Measurements from ENCODE around the gene NFRKB. TPM values are rescaled to one million over a fixed set of nuclear protein-coding genes. Genes with fewer than 3 reads are reported as not detected.

Gene NFRKB
- polyA plus RNA-seq, 1 donor (not counting 4 experiments of a cell fraction or from before 2014, with no cell fraction given), result 14.4 TPM

DNA sequence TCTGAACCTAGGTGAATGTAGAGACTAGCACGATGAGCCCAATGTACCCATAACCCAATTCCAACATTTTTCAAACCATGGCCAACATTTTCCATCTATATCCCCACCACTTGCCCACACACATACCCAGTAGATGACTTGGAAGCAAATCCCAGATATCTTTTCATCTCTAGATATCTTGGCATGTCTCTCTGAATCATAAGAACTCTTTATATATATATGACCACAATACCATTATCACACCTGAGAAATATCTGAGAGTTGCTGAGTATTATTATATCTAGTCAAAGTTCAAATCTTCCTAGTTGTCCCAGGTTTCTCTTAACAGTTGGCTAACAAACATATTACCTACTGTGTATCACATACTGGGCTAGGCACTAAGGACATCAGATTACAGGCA, 37.9 kb upstream of the NFRKB start:
- Histone ChIP-seq H3K9me3 (ENCODE audit: control insufficient read depth, low read depth, low read length) (no peaks in the 10 kb centered on the region), H3K27me3 (ENCODE audit: control insufficient read depth, extremely low read depth, insufficient read depth, low read length) (no peaks in the 10 kb centered on the region), H3K4me1 (ENCODE audit: control insufficient read depth, extremely low read depth, insufficient read depth, low read length) (peaks cover 24% of the 10 kb centered on the region), H4K20me1 (ENCODE audit: control insufficient read depth, extremely low read depth, insufficient read depth, low read length) (no peaks in the 10 kb centered on the region), H3K4me2 (ENCODE audit: control insufficient read depth, extremely low read depth, insufficient read depth, low read depth, low read length) (no peak overlapping the region), H3K9me1 (ENCODE audit: control insufficient read depth, extremely low read depth, insufficient read depth, low read length) (no peaks in the 10 kb centered on the region), H3K79me2 (ENCODE audit: control insufficient read depth, insufficient read depth, low read length) (no peaks in the 10 kb centered on the region), H3K36me3 (ENCODE audit: control insufficient read depth in 2 of 2, extremely low read depth in 1 of 2, insufficient read depth in 2 of 2, low read length in 2 of 2) (peaks cover 3 to 9% of the 10 kb centered on the region in 2 experiments), H3K4me3 (ENCODE audit: control insufficient read depth in 2 of 3, extremely low read depth in 1 of 3, insufficient read depth in 2 of 3, low read depth in 1 of 3, low read length in 3 of 3) (no peak overlapping the region), H2AFZ (ENCODE audit: control insufficient read depth, low read length) (no peak overlapping the region), H3K27ac (ENCODE audit: control insufficient read depth, insufficient read depth, low read length) (no peak overlapping the region), H3K9ac (ENCODE audit: control insufficient read depth, extremely low read depth, insufficient read depth, low read length) (no peak overlapping the region)
- TF ChIP-seq EZH2 (IDR thresholded peaks at IDR 0.05; ENCODE audit: low read length), result no peak
- TF ChIP-seq CTCF (optimal IDR thresholded peaks at IDR 0.05 in 1 of 3, IDR thresholded peaks at IDR 0.05 in 1 of 3, conservative IDR thresholded peaks at IDR 0.05 in 1 of 3; ENCODE audit: extremely low read depth in 1 of 3, insufficient read depth in 2 of 3, low read length in 3 of 3), result no peak
- dilution Hi-C loops (cut with MboI; ENCODE audit: extremely low pct_ligation_motif_present, low sequenced_read_pairs), result loop anchor here (25.0 kb wide), 1 partner anchor 204 kb away; no protein-coding TSS in a partner anchor
- DNase-seq (ENCODE audit: low read depth, low spot score), result no peak
- no peak for FAIRE-seq

DNA sequence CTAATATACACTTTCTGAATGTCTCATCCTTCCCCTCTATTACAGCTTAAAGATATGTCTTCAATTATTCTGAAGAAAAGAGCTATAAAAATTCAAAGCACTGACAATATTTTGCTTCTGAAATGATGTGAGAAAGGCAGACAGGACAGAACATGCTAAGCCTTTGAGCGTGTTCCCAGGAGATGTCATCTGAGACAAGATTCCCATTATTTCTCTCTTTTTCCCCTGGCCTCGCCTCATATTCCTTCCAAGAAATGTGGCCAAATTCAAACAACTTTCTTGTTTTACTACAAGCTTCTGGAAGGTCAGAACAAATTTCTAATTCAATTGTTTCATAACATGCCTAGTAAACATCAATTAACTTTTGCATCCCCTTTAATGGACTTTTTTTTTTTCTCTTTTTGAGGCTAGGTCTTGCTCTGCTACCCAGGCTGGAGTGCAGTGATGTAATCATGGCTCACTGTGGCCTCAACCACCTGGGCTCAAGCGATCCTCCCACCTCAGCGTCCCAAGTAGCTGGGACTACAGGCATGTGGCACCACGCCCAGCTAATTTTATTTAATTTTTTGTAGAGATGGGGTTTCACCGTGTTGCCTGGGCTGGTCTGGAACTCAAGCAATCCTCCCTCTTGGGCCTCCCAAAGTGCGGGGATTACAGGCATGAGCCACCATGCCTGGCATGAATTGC, 37.1 kb upstream of the NFRKB start:
- H3K4me3 ChIP-seq (ENCODE audit: control insufficient read depth in 2 of 3, extremely low read depth in 1 of 3, insufficient read depth in 2 of 3, low read depth in 1 of 3, low read length in 3 of 3), result no peak overlapping the region
- peaks cover 3 to 9% of the 10 kb centered on the region in 2 experiments for H3K36me3 ChIP-seq (ENCODE audit: control insufficient read depth in 2 of 2, extremely low read depth in 1 of 2, insufficient read depth in 2 of 2, low read length in 2 of 2)
- no peaks in the 10 kb centered on the region for H3K9me1 ChIP-seq (ENCODE audit: control insufficient read depth, extremely low read depth, insufficient read depth, low read length)
- no peaks in the 10 kb centered on the region for H3K9me3 ChIP-seq (ENCODE audit: control insufficient read depth, low read depth, low read length)
- H3K27ac ChIP-seq (ENCODE audit: control insufficient read depth, insufficient read depth, low read length), result peak overlapping the region; percentile 15
- dilution Hi-C loops (cut with MboI; ENCODE audit: extremely low pct_ligation_motif_present, low sequenced_read_pairs), result loop anchor here (25.0 kb wide), 1 partner anchor 205 kb away; no protein-coding TSS in a partner anchor
- peak overlapping the region; percentile 1 for H3K9ac ChIP-seq (ENCODE audit: control insufficient read depth, extremely low read depth, insufficient read depth, low read length)
- H3K79me2 ChIP-seq (ENCODE audit: control insufficient read depth, insufficient read depth, low read length), result no peaks in the 10 kb centered on the region
- H3K4me2 ChIP-seq (ENCODE audit: control insufficient read depth, extremely low read depth, insufficient read depth, low read depth, low read length), result peak overlapping the region; percentile 34
- DNase-seq (ENCODE audit: low read depth, low spot score), result no peak
- peaks cover 24% of the 10 kb centered on the region for H3K4me1 ChIP-seq (ENCODE audit: control insufficient read depth, extremely low read depth, insufficient read depth, low read length)
- H2AFZ ChIP-seq (ENCODE audit: control insufficient read depth, low read length), result no peak overlapping the region
- no peaks in the 10 kb centered on the region for H3K27me3 ChIP-seq (ENCODE audit: control insufficient read depth, extremely low read depth, insufficient read depth, low read length)
- H4K20me1 ChIP-seq (ENCODE audit: control insufficient read depth, extremely low read depth, insufficient read depth, low read length), result no peaks in the 10 kb centered on the region
- TF ChIP-seq CTCF (optimal IDR thresholded peaks at IDR 0.05 in 1 of 3, IDR thresholded peaks at IDR 0.05 in 1 of 3, conservative IDR thresholded peaks at IDR 0.05 in 1 of 3; ENCODE audit: extremely low read depth in 1 of 3, insufficient read depth in 2 of 3, low read length in 3 of 3), result no peak
- no peak for TF ChIP-seq EZH2 (IDR thresholded peaks at IDR 0.05; ENCODE audit: low read length)
- FAIRE-seq, result peak; percentile 23
